Transverse colon (tissue), 4 donors: ENCODE results near the gene EIF4B. TPM values are rescaled to one million over a fixed set of nuclear protein-coding genes. Genes with fewer than 3 reads are reported as not detected.
A peak's percentile ranks its signal among the peaks of the same experiment; 100 is the strongest.

ENCODE experiments used
- DNase-seq: peaks from one replicate; pipeline ENCODE4 v3.0.0-alpha.2; 2019
- H3K27ac ChIP-seq, 4 donors: fragments of 200-600 bp; sonication (generic); 2 replicates each; pipeline ENCODE4 v1.5.1; 2016 to 2018; ENCODE audit warnings: inconsistent platforms in 4 of 4
- H3K27me3 ChIP-seq: fragments of 200-600 bp; sonication (generic); 2 replicates; pipeline ENCODE4 v1.5.1; 2017; ENCODE audit warnings: inconsistent platforms
- H3K36me3 ChIP-seq, 4 donors: fragments of 200-600 bp; sonication (generic); 2 replicates each; pipeline ENCODE4 v1.5.1; 2017 to 2019; ENCODE audit warnings: inconsistent platforms in 4 of 4
- H3K4me1 ChIP-seq, 4 donors: fragments of 200-600 bp; sonication (generic); 2 replicates each; pipeline ENCODE4 v1.5.1; 2017 to 2020; ENCODE audit warnings: inconsistent platforms in 4 of 4
- H3K4me3 ChIP-seq, 4 donors: fragments of 200-600 bp; sonication (generic); 1 replicate in 1 of 4; 2 replicates in 3 of 4; pipeline versions ENCODE4 v1.5.1 to v1.6.1; 2017 to 2019; ENCODE audit warnings: inconsistent platforms in 4 of 4
- H3K9me3 ChIP-seq, 2 donors: fragments of 200-600 bp; sonication (generic); 2 replicates each; pipeline ENCODE4 v1.5.1; 2017 to 2019; ENCODE audit warnings: inconsistent platforms in 2 of 2
- EP300 ChIP-seq: sonication (generic); formaldehyde crosslinking; IDR thresholded peaks from one replicate; pipeline ENCODE4 v1.6.1; 2017; ENCODE audit warnings: antibody characterized with exemption, low read depth
- POLR2A ChIP-seq: fragments of 450-650 bp; IDR thresholded peaks from one replicate; pipeline ENCODE4 v1.6.1; 2016; ENCODE audit warnings: antibody characterized with exemption, mild to moderate bottlenecking, moderate library complexity
- POLR2AphosphoS5 ChIP-seq, 3 donors: sonication (generic); formaldehyde crosslinking; IDR thresholded peaks; one replicate each; pipeline ENCODE4 v1.6.1; 2016; ENCODE audit warnings: antibody characterized with exemption in 3 of 3
- WGBS, 2 donors: methylation state at CpG; one replicate each; pipeline ENCODE4 v1.1.5; 2018; ENCODE audit warnings: low coverage in 1 of 2; 5-methylcytosine and 5-hydroxymethylcytosine counted together
- in situ Hi-C, 4 donors: fragments of 200-750 bp; cut with MboI; loops; one replicate each; pipeline versions ENCODE4 v1.15.0 to v1.15.1; 2017; ENCODE audit warnings: low sequenced_read_pairs in 3 of 4, low pct_ligation_motif_present in 1 of 4, low pct_unique_long_range_greater_than_20kb in 1 of 4
- intact Hi-C: fragments of 100-400 bp; cut with DNase I; formaldehyde crosslinking; loops from one replicate; pipeline ENCODE4 v1.15.1; 2023; ENCODE audit warnings: low total_unique reads
- total RNA-seq, 4 donors: library from RNA; depleted of rRNA; stranded (reverse); fragments of >200 nt; gene quantifications; one replicate each; pipeline ENCODE4 v1.1.0, GENCODE V29; 2016
- TF ChIP-seq, protein P1 (sequence below), 5 experiments: fragments of 200-600 bp in 3 of 5; fragments of 450-650 bp in 2 of 5; sonication (generic) in 3 of 5; IDR thresholded peaks; 1 replicate in 2 of 5; 2 replicates in 3 of 5; pipeline ENCODE4 v1.5.1; 2016 to 2017; ENCODE audit warnings: antibody characterized with exemption in 5 of 5, inconsistent platforms in 3 of 5, mild to moderate bottlenecking in 2 of 5, moderate library complexity in 1 of 5

Gene EIF4B
- total RNA-seq, 4 donors from 2014 or later: 175 to 383 (median 261) TPM

DNA sequence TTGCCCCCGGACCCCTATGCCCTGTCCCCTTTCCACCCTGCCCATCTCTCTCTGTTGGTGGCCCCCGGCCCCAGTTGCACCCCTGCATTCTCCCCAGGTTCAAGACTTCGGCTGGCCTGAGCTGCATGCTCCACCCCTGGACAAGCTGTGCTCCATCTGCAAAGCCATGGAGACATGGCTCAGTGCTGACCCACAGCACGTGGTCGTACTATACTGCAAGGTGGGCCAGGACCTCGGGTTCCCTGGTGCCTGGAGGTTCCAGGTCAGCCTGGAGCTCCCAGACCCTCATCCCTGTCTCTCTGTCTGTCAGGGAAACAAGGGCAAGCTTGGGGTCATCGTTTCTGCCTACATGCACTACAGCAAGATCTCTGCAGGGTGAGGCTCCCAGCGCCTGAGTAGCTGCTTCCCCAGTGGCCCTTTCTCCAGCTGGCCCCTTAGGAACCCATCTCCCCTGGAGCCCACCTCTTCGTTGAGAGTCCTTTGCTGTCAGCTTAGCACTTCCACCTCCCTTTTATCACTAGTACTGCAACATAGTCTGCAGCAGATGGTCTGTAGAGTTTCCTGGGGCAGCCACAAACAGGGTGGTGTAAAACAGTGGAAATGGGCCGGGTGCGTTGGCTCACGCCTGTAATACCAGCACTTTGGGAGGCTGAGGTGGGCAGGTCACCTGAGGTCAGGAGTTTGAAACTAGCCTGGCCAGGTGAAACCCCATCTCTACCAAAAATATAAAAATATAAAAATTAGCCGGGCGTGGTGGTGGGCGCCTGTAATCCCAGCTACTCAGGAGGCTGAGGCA is 49.4 kb downstream of the EIF4B start:
- no peak overlapping the region for H3K4me3 ChIP-seq
- H3K27me3 ChIP-seq: no peaks in the 10 kb centered on the region
- no peaks in the 10 kb centered on the region for H3K36me3 ChIP-seq
- in situ Hi-C loops: loop anchor here in 2 of 4 donors (25.0 kb wide), 2 partner anchors 132 to 232 kb away; partner anchors contain the start of genes CSAD (in 1 of the 2), MYG1 (in 1 of the 2), PFDN5 (in 1 of the 2) and ZNF740 (in 1 of the 2)
- intact Hi-C loops: no loop called here
- peak; percentile 7 for DNase-seq
- no peaks in the 10 kb centered on the region for H3K9me3 ChIP-seq
- peak overlapping the region in 3 of 4 donors; percentile 94 to 98 (median 97) for H3K27ac ChIP-seq
- H3K4me1 ChIP-seq: peaks cover 22 to 50% (median 36%) of the 10 kb centered on the region in 4 donors
- WGBS, 2 donors: 71 to 77% methylated on average over 4 to 15 of the region's 15 CpGs
- TF ChIP-seq, protein P1, sequence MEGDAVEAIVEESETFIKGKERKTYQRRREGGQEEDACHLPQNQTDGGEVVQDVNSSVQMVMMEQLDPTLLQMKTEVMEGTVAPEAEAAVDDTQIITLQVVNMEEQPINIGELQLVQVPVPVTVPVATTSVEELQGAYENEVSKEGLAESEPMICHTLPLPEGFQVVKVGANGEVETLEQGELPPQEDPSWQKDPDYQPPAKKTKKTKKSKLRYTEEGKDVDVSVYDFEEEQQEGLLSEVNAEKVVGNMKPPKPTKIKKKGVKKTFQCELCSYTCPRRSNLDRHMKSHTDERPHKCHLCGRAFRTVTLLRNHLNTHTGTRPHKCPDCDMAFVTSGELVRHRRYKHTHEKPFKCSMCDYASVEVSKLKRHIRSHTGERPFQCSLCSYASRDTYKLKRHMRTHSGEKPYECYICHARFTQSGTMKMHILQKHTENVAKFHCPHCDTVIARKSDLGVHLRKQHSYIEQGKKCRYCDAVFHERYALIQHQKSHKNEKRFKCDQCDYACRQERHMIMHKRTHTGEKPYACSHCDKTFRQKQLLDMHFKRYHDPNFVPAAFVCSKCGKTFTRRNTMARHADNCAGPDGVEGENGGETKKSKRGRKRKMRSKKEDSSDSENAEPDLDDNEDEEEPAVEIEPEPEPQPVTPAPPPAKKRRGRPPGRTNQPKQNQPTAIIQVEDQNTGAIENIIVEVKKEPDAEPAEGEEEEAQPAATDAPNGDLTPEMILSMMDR (IDR thresholded peaks at IDR 0.05): no peak
- TF ChIP-seq EP300 (no peak), POLR2AphosphoS5 (IDR thresholded peaks at IDR 0.05) (peak in 1 of 3 donors; percentile 4), POLR2A (no peak)

DNA sequence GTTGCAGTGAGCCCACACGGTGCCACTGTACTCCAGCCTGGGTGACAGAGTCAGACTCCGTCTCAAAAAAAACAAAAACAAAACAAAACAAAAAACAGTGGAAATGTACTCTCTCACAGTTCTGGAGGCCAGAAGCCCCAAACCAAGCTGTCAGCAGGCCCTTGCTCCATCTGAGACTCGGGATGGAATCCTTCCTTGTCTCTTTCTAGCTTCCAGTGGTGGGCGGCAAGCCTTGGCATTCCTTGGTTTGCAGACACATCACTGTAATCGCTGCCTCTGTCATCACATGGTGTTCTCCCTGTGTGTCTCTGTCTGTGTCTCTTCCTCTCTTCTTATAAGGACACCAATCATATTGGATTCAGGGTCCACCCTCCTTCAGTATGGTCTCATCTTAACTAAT is 50.0 kb downstream of the EIF4B start:
- TF ChIP-seq POLR2A: no peak
- TF ChIP-seq EP300: no peak
- TF ChIP-seq, protein P1 (IDR thresholded peaks at IDR 0.05): no peak
- TF ChIP-seq POLR2AphosphoS5 (IDR thresholded peaks at IDR 0.05): no peak
- intact Hi-C loops: no loop called here
- in situ Hi-C loops: loop anchor here in 2 of 4 donors (25.0 kb wide), 2 partner anchors 131 to 231 kb away; partner anchors contain the start of genes CSAD (in 1 of the 2), MYG1 (in 1 of the 2), PFDN5 (in 1 of the 2) and ZNF740 (in 1 of the 2)
- 78 to 85% methylated on average over 5 of the region's 5 CpGs for WGBS, 2 donors
- Histone ChIP-seq H3K27ac (no peak overlapping the region), H3K36me3 (no peaks in the 10 kb centered on the region), H3K4me3 (no peak overlapping the region), H3K4me1 (peaks cover 26 to 50% (median 37%) of the 10 kb centered on the region in 4 donors), H3K9me3 (no peaks in the 10 kb centered on the region), H3K27me3 (no peaks in the 10 kb centered on the region)
- peak; percentile 4 for DNase-seq

DNA sequence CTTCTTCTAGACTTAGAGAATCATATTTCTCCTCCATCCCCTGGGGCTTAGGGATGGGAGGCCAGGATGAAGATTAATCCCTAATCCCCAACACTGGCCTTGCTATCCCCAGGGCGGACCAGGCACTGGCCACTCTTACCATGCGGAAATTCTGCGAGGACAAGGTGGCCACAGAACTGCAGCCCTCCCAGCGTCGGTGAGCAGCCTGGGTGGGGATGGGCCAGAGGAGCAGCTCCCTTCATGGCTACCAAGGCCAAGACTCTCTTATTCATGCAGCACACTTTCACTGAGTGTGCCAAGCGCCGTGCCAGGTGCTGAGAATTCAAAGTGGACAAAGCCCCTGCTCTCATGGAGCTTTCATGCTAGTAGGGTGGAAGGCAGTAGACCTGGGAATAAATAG is 50.6 kb downstream of the EIF4B start:
- no peaks in the 10 kb centered on the region for H3K36me3 ChIP-seq
- peaks cover 25 to 50% (median 36%) of the 10 kb centered on the region in 4 donors for H3K4me1 ChIP-seq
- no peak overlapping the region for H3K4me3 ChIP-seq
- intact Hi-C loops (no loop called here), in situ Hi-C loops (loop anchor here in 2 of 4 donors (25.0 kb wide), 2 partner anchors 130 to 230 kb away; partner anchors contain the start of genes CSAD (in 1 of the 2), MYG1 (in 1 of the 2), PFDN5 (in 1 of the 2) and ZNF740 (in 1 of the 2))
- no peak overlapping the region for H3K27ac ChIP-seq
- TF ChIP-seq POLR2AphosphoS5 (IDR thresholded peaks at IDR 0.05) (no peak), POLR2A (no peak), EP300 (no peak)
- TF ChIP-seq, protein P1 (IDR thresholded peaks at IDR 0.05): no peak
- H3K9me3 ChIP-seq: no peaks in the 10 kb centered on the region
- peak; percentile 6 for DNase-seq
- 89% methylated on average over 7 of the region's 7 CpGs; no CpG with 5 or more reads in 1 of the 2 donors for WGBS, 2 donors
- H3K27me3 ChIP-seq: no peaks in the 10 kb centered on the region

DNA sequence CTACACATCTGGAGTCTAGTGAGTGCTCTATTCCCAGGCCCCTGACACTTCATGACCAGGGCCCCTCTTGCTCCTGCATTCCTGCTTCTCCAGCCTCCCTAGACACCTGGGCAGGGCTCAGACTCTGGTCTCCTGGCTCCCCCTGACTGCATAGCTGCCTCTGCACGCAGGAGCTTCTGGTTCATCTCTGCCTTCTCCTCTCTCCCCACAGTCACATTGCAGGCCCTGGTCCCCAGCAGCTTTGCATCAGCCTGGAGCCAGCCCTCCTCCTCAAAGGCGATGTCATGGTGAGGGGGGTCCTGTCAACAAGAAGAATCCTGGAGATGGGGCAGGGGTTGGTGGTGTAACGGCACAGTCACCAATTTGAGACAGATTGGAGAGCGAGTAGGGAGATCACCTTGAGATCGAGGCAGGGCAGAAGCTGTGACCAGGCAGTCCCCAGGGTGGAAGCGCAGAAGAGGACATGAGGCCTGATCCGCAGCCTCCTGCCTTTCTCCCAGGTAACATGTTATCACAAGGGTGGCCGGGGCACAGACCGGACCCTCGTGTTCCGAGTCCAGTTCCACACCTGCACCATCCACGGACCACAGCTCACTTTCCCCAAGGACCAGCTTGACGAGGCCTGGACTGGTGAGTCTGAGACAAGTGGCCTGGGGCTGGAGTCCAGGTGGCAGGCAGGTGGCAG is 51.7 kb downstream of the EIF4B start:
- H3K27me3 ChIP-seq: no peaks in the 10 kb centered on the region
- no peak for TF ChIP-seq POLR2A
- no peak for TF ChIP-seq EP300
- TF ChIP-seq, protein P1 (IDR thresholded peaks at IDR 0.05): no peak
- H3K9me3 ChIP-seq: no peaks in the 10 kb centered on the region
- no peak overlapping the region for H3K27ac ChIP-seq
- no peaks in the 10 kb centered on the region for H3K36me3 ChIP-seq
- H3K4me3 ChIP-seq: no peak overlapping the region
- in situ Hi-C loops: loop anchor here in 2 of 4 donors (25.0 kb wide), 2 partner anchors 129 to 229 kb away; partner anchors contain the start of genes CSAD (in 1 of the 2), MYG1 (in 1 of the 2), PFDN5 (in 1 of the 2) and ZNF740 (in 1 of the 2)
- intact Hi-C loops: no loop called here
- WGBS, 2 donors: 84% methylated on average over 13 of the region's 13 CpGs; no CpG with 5 or more reads in 1 of the 2 donors
- peaks cover 16 to 43% (median 28%) of the 10 kb centered on the region in 4 donors for H3K4me1 ChIP-seq
- no peak for DNase-seq
